Mammary epithelial cell (primary cell): ENCODE results near the gene EXOC6B.

Source experiments
- EZH2 ChIP-seq: IDR thresholded peaks from 2 replicates; pipeline ENCODE4 v1.6.1; 2012; ENCODE audit warnings: low read length, inconsistent platforms, borderline replicate concordance
- TF ChIP-seq, protein P1 (sequence below), 2 donors: IDR thresholded peaks in 1 of 2; conservative IDR thresholded peaks in 1 of 2; 2 replicates each; pipeline ENCODE4 v1.5.1; 2011 to 2012; ENCODE audit warnings: inconsistent platforms in 2 of 2, low read length in 2 of 2, mild to moderate bottlenecking in 2 of 2, control low read depth in 1 of 2, low read depth in 1 of 2; ENCODE audit not compliant: insufficient read depth in 1 of 2; ENCODE audit errors: extremely low read depth in 1 of 2

DNA sequence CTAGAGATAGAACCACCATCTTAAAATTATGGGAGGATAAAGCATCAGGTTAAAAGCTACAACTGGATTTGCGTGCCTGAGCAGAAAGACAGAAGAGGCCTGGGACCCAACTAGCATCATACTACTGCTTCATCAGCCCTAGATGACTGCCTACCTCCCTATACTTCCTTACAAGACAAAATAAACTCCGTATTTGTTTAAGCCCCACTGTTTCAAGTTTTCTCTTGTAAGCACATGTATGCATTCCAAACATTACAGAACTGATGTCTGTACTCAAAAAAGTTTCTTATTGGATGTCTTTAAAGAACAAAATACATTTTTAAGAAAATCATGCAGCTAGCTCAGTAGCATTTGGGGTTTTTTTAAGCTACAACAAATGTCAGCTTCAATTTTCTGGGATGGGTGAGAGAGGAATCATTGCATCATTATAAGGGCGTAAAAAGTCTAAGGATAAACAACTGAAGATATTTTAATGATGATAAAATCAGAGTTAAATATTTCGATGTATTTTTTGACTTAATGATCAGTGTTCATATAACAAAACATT lies 213.1 kb downstream of the EXOC6B start:
- TF ChIP-seq, protein P1, sequence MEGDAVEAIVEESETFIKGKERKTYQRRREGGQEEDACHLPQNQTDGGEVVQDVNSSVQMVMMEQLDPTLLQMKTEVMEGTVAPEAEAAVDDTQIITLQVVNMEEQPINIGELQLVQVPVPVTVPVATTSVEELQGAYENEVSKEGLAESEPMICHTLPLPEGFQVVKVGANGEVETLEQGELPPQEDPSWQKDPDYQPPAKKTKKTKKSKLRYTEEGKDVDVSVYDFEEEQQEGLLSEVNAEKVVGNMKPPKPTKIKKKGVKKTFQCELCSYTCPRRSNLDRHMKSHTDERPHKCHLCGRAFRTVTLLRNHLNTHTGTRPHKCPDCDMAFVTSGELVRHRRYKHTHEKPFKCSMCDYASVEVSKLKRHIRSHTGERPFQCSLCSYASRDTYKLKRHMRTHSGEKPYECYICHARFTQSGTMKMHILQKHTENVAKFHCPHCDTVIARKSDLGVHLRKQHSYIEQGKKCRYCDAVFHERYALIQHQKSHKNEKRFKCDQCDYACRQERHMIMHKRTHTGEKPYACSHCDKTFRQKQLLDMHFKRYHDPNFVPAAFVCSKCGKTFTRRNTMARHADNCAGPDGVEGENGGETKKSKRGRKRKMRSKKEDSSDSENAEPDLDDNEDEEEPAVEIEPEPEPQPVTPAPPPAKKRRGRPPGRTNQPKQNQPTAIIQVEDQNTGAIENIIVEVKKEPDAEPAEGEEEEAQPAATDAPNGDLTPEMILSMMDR (conservative IDR thresholded peaks at IDR 0.05 in 1 of 2, IDR thresholded peaks at IDR 0.05 in 1 of 2; ENCODE audit: extremely low read depth in 1 of 2, insufficient read depth in 1 of 2, low read depth in 1 of 2, low read length in 2 of 2) = no peak
- no peak for TF ChIP-seq EZH2
